GM12878 (cell line): ENCODE data around the gene USH2A. TPM values are rescaled to one million over a fixed set of nuclear protein-coding genes. Genes with fewer than 3 reads are reported as not detected.

Experiments used
- ATAC-seq: fragments of 200-7000 bp; cut with Tn5 transposase; 3 replicates; pipeline ENCODE4 v1.9.1; 2020; ENCODE audit warnings: mild to moderate bottlenecking, moderate library complexity
- BruUV-seq: library from RNA; stranded (reverse); fragments of 400-500 nt; replicated peaks from 2 replicates; lab custom pipeline; 2021; lab: Mats Ljungman, UMichigan
- CTCF ChIA-PET: fragments of 300-600 bp; sonication (Branson Sonifier 250); formaldehyde crosslinking; extraction: SDS; loops from one replicate; lab custom pipeline; 2021; ENCODE audit warnings: inconsistent platforms; lab: Yijun Ruan, JAX
- POLR2A ChIA-PET: fragments of 350-600 bp; formaldehyde crosslinking; extraction: SDS; loops from one replicate; lab custom pipeline; 2021; ENCODE audit warnings: inconsistent platforms; lab: Charles Lee
- RAD21 ChIA-PET: fragments of 300-600 bp; sonication (Branson Sonifier 250); formaldehyde crosslinking; loops from one replicate; lab custom pipeline; 2023; ENCODE audit warnings: antibody characterized with exemption; ENCODE audit not compliant: unreplicated experiment; lab: Charles Lee
- SMC1A ChIA-PET: fragments of 300-600 bp; sonication (Branson Sonifier 250); formaldehyde crosslinking; loops from one replicate; lab custom pipeline; 2023; ENCODE audit not compliant: unreplicated experiment, uncharacterized antibody; lab: Charles Lee
- DNase-seq: peaks from one replicate; pipeline ENCODE4 v3.0.0-alpha.2; 2011; ENCODE audit warnings: low read depth, low spot score
- FAIRE-seq: peaks from 3 replicates; lab custom pipeline; 2011; peaks lifted over from hg19 to GRCh38; lab: Jason Lieb, UNC
- H2AFZ ChIP-seq: 2 replicates; pipeline ENCODE4 v1.6.0; 2011; ENCODE audit warnings: low read depth, low read length, control low read depth; ENCODE audit not compliant: control insufficient read depth
- H3K27ac ChIP-seq: 2 replicates; pipeline ENCODE4 v1.5.1; 2011; ENCODE audit warnings: control low read depth; ENCODE audit not compliant: control insufficient read depth, insufficient read depth
- H3K27me3 ChIP-seq, 2 experiments: replicated peaks in 1 of 2; 2 replicates each; pipeline versions ENCODE4 v1.6.0 to v1.6.1; 2011; ENCODE audit warnings: low read length in 1 of 2; ENCODE audit not compliant: control insufficient read depth in 2 of 2, insufficient read depth in 2 of 2
- H3K36me3 ChIP-seq, 2 experiments: 2 replicates each; pipeline ENCODE4 v1.5.1; 2011; ENCODE audit warnings: low read length in 1 of 2; ENCODE audit not compliant: control insufficient read depth in 2 of 2, insufficient read depth in 2 of 2
- H3K4me1 ChIP-seq: 2 replicates; pipeline ENCODE4 v1.6.1; 2011; ENCODE audit warnings: mild to moderate bottlenecking, low read length, moderate library complexity, mixed read lengths; ENCODE audit not compliant: control insufficient read depth, insufficient read depth
- H3K4me2 ChIP-seq: 2 replicates; pipeline ENCODE4 v1.6.0; 2011; ENCODE audit warnings: control low read depth; ENCODE audit not compliant: control insufficient read depth, insufficient read depth
- H3K4me3 ChIP-seq: fragments of 200-600 bp; sonication (generic); 2 replicates; pipeline ENCODE4 v1.5.1; 2016
- H3K79me2 ChIP-seq: 2 replicates; pipeline ENCODE4 v1.6.0; 2011; ENCODE audit warnings: low read length; ENCODE audit not compliant: control insufficient read depth, insufficient read depth
- H3K9ac ChIP-seq: 2 replicates; pipeline ENCODE4 v1.8.0; 2011; ENCODE audit warnings: low read length, control low read depth, mixed read lengths; ENCODE audit not compliant: control insufficient read depth, insufficient read depth
- H3K9me3 ChIP-seq: replicated peaks from 3 replicates; pipeline ENCODE4 v1.5.1; 2011; ENCODE audit warnings: mild to moderate bottlenecking, low read length; ENCODE audit not compliant: control insufficient read depth, insufficient read depth
- H4K20me1 ChIP-seq: 2 replicates; pipeline ENCODE4 v1.6.0; 2011; ENCODE audit not compliant: control insufficient read depth, insufficient read depth
- ATF7 ChIP-seq: fragments of 450-650 bp; IDR thresholded peaks from 2 replicates; pipeline ENCODE4 v1.6.1; 2016; ENCODE audit warnings: low read depth, mild to moderate bottlenecking
- BCL11A ChIP-seq: IDR thresholded peaks from 2 replicates; pipeline ENCODE4 v1.6.1; 2011; ENCODE audit warnings: low read depth, low read length
- BHLHE40 ChIP-seq, 2 experiments: fragments of 450-650 bp in 1 of 2; IDR thresholded peaks; 2 replicates each; pipeline ENCODE4 v1.6.1; 2011 to 2017; ENCODE audit warnings: low read depth in 2 of 2, borderline replicate concordance in 1 of 2, improper control_type of control experiment in 1 of 2, low read length in 1 of 2, mild to moderate bottlenecking in 1 of 2
- CREM ChIP-seq: IDR thresholded peaks from 2 replicates; pipeline ENCODE4 v1.6.1; 2014; ENCODE audit warnings: antibody characterized with exemption, low read depth
- DPF2 ChIP-seq: fragments of 450-650 bp; IDR thresholded peaks from 2 replicates; pipeline ENCODE4 v1.6.1; 2017; ENCODE audit warnings: mild to moderate bottlenecking
- FOXM1 ChIP-seq: IDR thresholded peaks from 2 replicates; pipeline ENCODE4 v1.6.1; 2012; ENCODE audit warnings: low read depth, mild to moderate bottlenecking, inconsistent platforms, low read length, moderate library complexity
- GATAD2B ChIP-seq: fragments of 450-650 bp; conservative IDR thresholded peaks from 2 replicates; pipeline ENCODE4 v1.6.1; 2017; ENCODE audit warnings: low read depth, mild to moderate bottlenecking, moderate library complexity
- JUNB ChIP-seq: IDR thresholded peaks from 2 replicates; pipeline ENCODE4 v1.6.1; 2016; ENCODE audit warnings: antibody characterized with exemption, mild to moderate bottlenecking
- MLLT1 ChIP-seq: fragments of 450-650 bp; IDR thresholded peaks from 2 replicates; pipeline ENCODE4 v1.6.1; 2016; ENCODE audit warnings: mild to moderate bottlenecking
- MTA2 ChIP-seq: fragments of 450-650 bp; IDR thresholded peaks from 2 replicates; pipeline ENCODE4 v1.6.1; 2016; ENCODE audit warnings: low read depth, mild to moderate bottlenecking, moderate library complexity
- MYC ChIP-seq: IDR thresholded peaks from 2 replicates; pipeline ENCODE4 v1.6.1; 2011; ENCODE audit warnings: mild to moderate bottlenecking, low read length, moderate library complexity, inconsistent platforms; ENCODE audit not compliant: insufficient read depth, insufficient replicate concordance, insufficient read length, severe bottlenecking
- NBN ChIP-seq: fragments of 450-650 bp; IDR thresholded peaks from 2 replicates; pipeline ENCODE4 v1.6.1; 2016
- NR2F1 ChIP-seq: fragments of 450-650 bp; conservative IDR thresholded peaks from 2 replicates; pipeline ENCODE4 v1.6.1; 2017; ENCODE audit warnings: mild to moderate bottlenecking
- SREBF1 ChIP-seq: IDR thresholded peaks from 2 replicates; pipeline ENCODE4 v1.6.1; 2012; ENCODE audit warnings: mild to moderate bottlenecking, low read length
- TAF1 ChIP-seq: IDR thresholded peaks from 2 replicates; pipeline ENCODE4 v1.6.1; 2011; ENCODE audit warnings: mild to moderate bottlenecking, low read depth, low read length, borderline replicate concordance
- ZNF687 ChIP-seq: fragments of 450-650 bp; IDR thresholded peaks from 2 replicates; pipeline ENCODE4 v1.6.1; 2017; ENCODE audit warnings: mild to moderate bottlenecking, moderate library complexity
- ZZZ3 ChIP-seq: IDR thresholded peaks from 2 replicates; pipeline ENCODE4 v1.6.1; 2011; ENCODE audit warnings: low read depth; ENCODE audit not compliant: control insufficient read depth, insufficient read length
- WGBS: methylation state at CpG from one replicate; pipeline ENCODE4 v1.1.6; 2016; ENCODE audit warnings: low lambda C conversion rate; ENCODE audit not compliant: insufficient replicate concordance, insufficient coverage; ENCODE audit errors: missing lambda C conversion rate; 5-methylcytosine and 5-hydroxymethylcytosine counted together
- in situ Hi-C: fragments of 300-500 bp; cut with MboI; formaldehyde crosslinking; loops from 9 replicates; pipeline ENCODE4 v1.14.3; 2018; ENCODE audit warnings: mixed read lengths
- intact Hi-C: fragments of 100-400 bp; cut with micrococcal nuclease; formaldehyde crosslinking; loops from one replicate; pipeline ENCODE4 v1.14.2; 2022; ENCODE audit not compliant: unreplicated experiment
- polyA plus RNA-seq, 11 experiments: library from polyadenylated mRNA; depleted of rRNA in 4 of 11; unstranded in 6 of 11; stranded (reverse) in 5 of 11; fragments of >200 nt; fragmentation: Nextera tagmentation in 4 of 11; fragmentation: Illumina TruSeq in 1 of 11; extraction: Ambion mirVana in 4 of 11; extraction: Trizol in 1 of 11; gene quantifications; 1 replicate in 1 of 11; 2 replicates in 10 of 11; pipeline versions ENCODE4 v1.2.1 to v1.2.3, GENCODE V29; 2011 to 2016; ENCODE audit warnings: inconsistent platforms in 2 of 11, missing spikeins in 2 of 11, low read depth in 1 of 11
- total RNA-seq, 4 experiments: library from RNA; depleted of rRNA in 3 of 4; stranded (reverse); fragments of >200 nt in 3 of 4; fragmentation: Illumina TruSeq in 1 of 4; extraction: Trizol in 1 of 4; gene quantifications; 2 replicates each; pipeline versions ENCODE4 v1.2.1 to v1.2.3, GENCODE V29; 2013 to 2021

The USH2A gene
- total and polyA plus RNA-seq, 10 of the 15 experiments (the other 5 are each of a cell fraction or from before 2014, with no cell fraction given), result under 0.01 to 0.20 (median 0.01) TPM; not detected in 2

GRCh38 chr1:215665215-215665614 is 758.0 kb downstream of the USH2A start:
- Histone ChIP-seq H4K20me1 (no peaks in the 10 kb centered on the region), H3K79me2 (no peaks in the 10 kb centered on the region), H3K36me3 (no peaks in the 10 kb centered on the region), H3K9ac (no peak overlapping the region), H3K27ac (no peak overlapping the region), H3K9me3 (no peaks in the 10 kb centered on the region), H3K4me1 (no peaks in the 10 kb centered on the region), H3K4me3 (no peak overlapping the region), H3K27me3 (no peaks in the 10 kb centered on the region), H2AFZ (no peak overlapping the region), H3K4me2 (no peak overlapping the region)
- RAD21 ChIA-PET, result interaction anchor here (0.7 to 3.8 kb wide), 4 partner anchors 13 to 1260 kb away, joined by 3 to 9 read pairs (median 4); no protein-coding TSS in a partner anchor
- SMC1A ChIA-PET, result interaction anchor here (0.5 to 6.7 kb wide), 7 partner anchors 12 to 81 kb away, joined by 4 to 60 read pairs (median 5); no protein-coding TSS in a partner anchor
- no peak for FAIRE-seq
- BruUV-seq, result no TSS peak
- CTCF ChIA-PET, result interaction anchor here (0.7 to 1.1 kb wide), 3 partner anchors 9 to 26 kb away, joined by 3 to 4 read pairs (median 3); no protein-coding TSS in a partner anchor
- intact Hi-C loops (no loop called here), in situ Hi-C loops (no loop called here)
- peak; percentile 86 for ATAC-seq
- POLR2A ChIA-PET, result interaction anchor here (1.4 kb wide), 1 partner anchor 98 kb away, joined by 4 read pairs; the partner anchor contains the start of gene KCTD3
- DNase-seq, result no peak
- 0% methylated on average over 4 of the region's 4 CpGs for WGBS
- TF ChIP-seq MLLT1 (0 out of 2 replicates have a peak, but pooled peaks have one; percentile 30), NBN (0 out of 2 replicates have a peak, but pooled peaks have one; percentile 27), CREM (no peak), NR2F1 (0 out of 2 replicates have a peak, but pooled peaks have one; percentile 54), BCL11A (0 out of 2 replicates have a peak, but pooled peaks have one; percentile 36), MTA2 (peak; percentile 91), GATAD2B (peak; percentile 38; the same call in 1 of the 2 replicates), TAF1 (no peak), ZZZ3 (no peak), SREBF1 (no peak), FOXM1 (no peak), BHLHE40 (IDR thresholded peaks at IDR 0.05; ENCODE audit: borderline replicate concordance in 1 of 2, low read depth in 2 of 2, low read length in 1 of 2) (peak in 1 of 2 experiments; percentile 47; a peak in 1 of 4 replicates), MYC (no peak), ZNF687 (no peak), ATF7 (peak; percentile 84), DPF2 (peak; percentile 65; the same call in 1 of the 2 replicates), JUNB (no peak; the same call in 1 of the 2 replicates)
